Hepatocyte (in vitro differentiated cells): ENCODE data around the gene GPR183. TPM values are rescaled to one million over a fixed set of nuclear protein-coding genes. Genes with fewer than 3 reads are reported as not detected.

ENCODE experiments used
- DNase-seq: peaks from one replicate; pipeline ENCODE4 v3.0.0-alpha.2; 2016; ENCODE audit warnings: low spot score
- H2AFZ ChIP-seq: fragments of 200-600 bp; sonication (generic); 2 replicates; pipeline ENCODE4 v1.6.0; 2016; ENCODE audit warnings: antibody characterized with exemption, mild to moderate bottlenecking
- H3K27ac ChIP-seq: fragments of 200-600 bp; sonication (generic); 2 replicates; pipeline ENCODE4 v1.5.1; 2016; ENCODE audit warnings: mild to moderate bottlenecking
- H3K27me3 ChIP-seq: fragments of 200-600 bp; sonication (generic); 2 replicates; pipeline ENCODE4 v1.6.1; 2016
- H3K36me3 ChIP-seq: fragments of 200-600 bp; sonication (generic); replicated peaks from 2 replicates; pipeline ENCODE4 v1.5.1; 2016; ENCODE audit warnings: low read depth; ENCODE audit not compliant: insufficient read depth
- H3K4me1 ChIP-seq: fragments of 200-600 bp; sonication (generic); 2 replicates; pipeline ENCODE4 v1.5.1; 2016; ENCODE audit warnings: mild to moderate bottlenecking, moderate library complexity; ENCODE audit not compliant: insufficient read depth
- H3K4me2 ChIP-seq: fragments of 200-600 bp; sonication (generic); 2 replicates; pipeline ENCODE4 v1.6.0; 2016
- H3K4me3 ChIP-seq: fragments of 200-600 bp; sonication (generic); 2 replicates; pipeline ENCODE4 v1.5.1; 2016; ENCODE audit warnings: mild to moderate bottlenecking
- H3K79me2 ChIP-seq: fragments of 200-600 bp; sonication (generic); 2 replicates; pipeline ENCODE4 v1.6.0; 2017; ENCODE audit warnings: mild to moderate bottlenecking
- H3K9me2 ChIP-seq: fragments of 200-600 bp; sonication (generic); replicated peaks from 2 replicates; pipeline ENCODE4 v1.6.0; 2017; ENCODE audit warnings: mild to moderate bottlenecking; ENCODE audit not compliant: insufficient read depth
- H3K9me3 ChIP-seq: fragments of 200-600 bp; sonication (generic); 2 replicates; pipeline ENCODE4 v1.5.1; 2016; ENCODE audit warnings: low read depth, mild to moderate bottlenecking
- H4K20me1 ChIP-seq: fragments of 200-600 bp; sonication (generic); 2 replicates; pipeline ENCODE4 v1.6.0; 2016; ENCODE audit warnings: mild to moderate bottlenecking; ENCODE audit not compliant: insufficient read depth, poor library complexity, severe bottlenecking
- EZH2 ChIP-seq: fragments of 200-600 bp; sonication (generic); IDR thresholded peaks from 2 replicates; pipeline ENCODE4 v1.6.1; 2016; ENCODE audit warnings: antibody characterized with exemption, mild to moderate bottlenecking, borderline replicate concordance
- EZH2phosphoT487 ChIP-seq: fragments of 200-600 bp; sonication (generic); IDR thresholded peaks from one replicate; pipeline ENCODE4 v1.6.1; 2018; ENCODE audit warnings: antibody characterized with exemption, mild to moderate bottlenecking, low read depth, moderate library complexity; ENCODE audit not compliant: unreplicated experiment, severe bottlenecking
- WGBS: methylation state at CpG from one replicate; pipeline ENCODE4 v1.1.6; 2016; ENCODE audit warnings: low lambda C conversion rate; ENCODE audit errors: missing lambda C conversion rate; 5-methylcytosine and 5-hydroxymethylcytosine counted together
- polyA plus RNA-seq: library from polyadenylated mRNA; unstranded; fragments of >200 nt; fragmentation: Nextera tagmentation; extraction: Ambion mirVana; gene quantifications from 2 replicates; pipeline ENCODE4 v1.2.1, GENCODE V29; 2016
- total RNA-seq: library from RNA; depleted of rRNA; stranded (reverse); fragments of >200 nt; gene quantifications from 2 replicates; pipeline ENCODE4 v1.2.3, GENCODE V29; 2014
- TF ChIP-seq, protein P1 (sequence below): fragments of 200-600 bp; sonication (generic); IDR thresholded peaks from 2 replicates; pipeline ENCODE4 v1.5.1; 2016; ENCODE audit warnings: antibody characterized with exemption, mild to moderate bottlenecking; ENCODE audit not compliant: poor library complexity

Gene GPR183
- total and polyA plus RNA-seq, 2 experiments from 2014 or later = 1.4 to 5.2 TPM

DNA sequence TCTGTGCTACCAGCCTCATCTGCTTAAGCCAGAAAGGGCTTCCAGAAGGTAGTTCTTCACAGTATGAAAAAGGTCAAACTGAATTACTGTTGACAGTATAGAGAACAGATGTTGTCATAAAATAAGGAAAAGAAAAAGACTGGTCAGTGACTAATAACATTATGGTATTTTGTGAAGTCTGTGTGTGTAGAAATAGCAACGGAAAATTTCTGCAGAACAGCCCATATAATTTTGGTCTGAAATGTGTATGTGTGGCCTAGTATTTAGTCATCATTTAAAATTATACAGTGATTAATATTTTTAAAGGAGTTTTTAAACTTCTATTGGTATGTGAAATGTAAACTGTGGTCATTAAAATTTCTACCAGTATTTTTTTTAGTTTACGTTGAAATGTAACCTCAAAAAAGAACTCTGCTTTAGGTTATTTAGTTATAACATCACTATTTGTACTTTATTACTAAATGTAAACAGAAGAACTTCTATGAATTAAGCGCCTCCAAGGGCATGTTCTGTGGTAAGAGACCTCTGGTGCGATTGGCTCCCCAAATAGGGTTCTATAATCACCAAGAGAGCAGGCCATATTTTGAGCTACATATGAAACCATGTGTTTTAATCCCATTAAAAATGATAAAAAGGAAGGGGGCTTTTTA lies 3.3 kb upstream of the GPR183 start:
- DNase-seq = no peak
- Histone ChIP-seq H3K9me2 (no peaks in the 10 kb centered on the region), H2AFZ (no peak overlapping the region), H4K20me1 (no peaks in the 10 kb centered on the region), H3K79me2 (peaks cover 7% of the 10 kb centered on the region), H3K4me1 (peaks cover 24% of the 10 kb centered on the region), H3K27ac (peak overlapping the region; percentile 56), H3K9me3 (no peaks in the 10 kb centered on the region), H3K4me3 (no peak overlapping the region), H3K27me3 (no peaks in the 10 kb centered on the region), H3K36me3 (no peaks in the 10 kb centered on the region), H3K4me2 (no peak overlapping the region)
- TF ChIP-seq, protein P1, sequence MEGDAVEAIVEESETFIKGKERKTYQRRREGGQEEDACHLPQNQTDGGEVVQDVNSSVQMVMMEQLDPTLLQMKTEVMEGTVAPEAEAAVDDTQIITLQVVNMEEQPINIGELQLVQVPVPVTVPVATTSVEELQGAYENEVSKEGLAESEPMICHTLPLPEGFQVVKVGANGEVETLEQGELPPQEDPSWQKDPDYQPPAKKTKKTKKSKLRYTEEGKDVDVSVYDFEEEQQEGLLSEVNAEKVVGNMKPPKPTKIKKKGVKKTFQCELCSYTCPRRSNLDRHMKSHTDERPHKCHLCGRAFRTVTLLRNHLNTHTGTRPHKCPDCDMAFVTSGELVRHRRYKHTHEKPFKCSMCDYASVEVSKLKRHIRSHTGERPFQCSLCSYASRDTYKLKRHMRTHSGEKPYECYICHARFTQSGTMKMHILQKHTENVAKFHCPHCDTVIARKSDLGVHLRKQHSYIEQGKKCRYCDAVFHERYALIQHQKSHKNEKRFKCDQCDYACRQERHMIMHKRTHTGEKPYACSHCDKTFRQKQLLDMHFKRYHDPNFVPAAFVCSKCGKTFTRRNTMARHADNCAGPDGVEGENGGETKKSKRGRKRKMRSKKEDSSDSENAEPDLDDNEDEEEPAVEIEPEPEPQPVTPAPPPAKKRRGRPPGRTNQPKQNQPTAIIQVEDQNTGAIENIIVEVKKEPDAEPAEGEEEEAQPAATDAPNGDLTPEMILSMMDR = no peak
- TF ChIP-seq EZH2phosphoT487 (no peak), EZH2 (no peak)
- 55% methylated on average over 4 of the region's 4 CpGs for WGBS

DNA sequence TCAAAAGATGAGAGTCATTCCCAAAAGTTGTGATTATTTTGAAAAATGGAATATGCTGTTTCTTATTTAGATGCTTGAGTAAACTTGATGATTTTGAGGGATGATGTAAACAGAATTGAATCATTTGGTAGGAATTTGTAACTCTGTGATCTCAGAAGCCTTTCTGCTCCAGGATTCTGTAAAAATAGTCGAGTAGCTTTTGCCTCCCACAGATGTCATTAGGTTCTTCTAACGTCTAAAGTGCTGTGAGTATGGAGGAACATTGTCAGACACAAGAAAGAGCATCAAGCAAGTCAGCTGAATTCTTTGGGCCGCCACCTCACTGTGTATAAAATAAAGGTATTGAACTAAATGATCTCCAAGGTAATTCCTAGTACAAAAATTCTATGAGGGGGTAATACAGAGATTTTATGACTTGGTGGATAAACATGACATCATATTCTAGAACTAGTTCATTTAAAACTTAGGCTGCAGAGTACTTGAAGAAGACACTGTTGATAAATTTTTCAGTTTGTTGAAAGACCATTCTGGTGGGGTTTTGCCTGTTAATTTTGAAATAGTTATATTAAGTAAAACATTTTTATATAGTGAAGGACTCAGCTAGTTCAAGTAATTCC lies 1.4 kb upstream of the GPR183 start:
- no peak for DNase-seq
- WGBS = 75% methylated on average over 3 of the region's 3 CpGs
- Histone ChIP-seq H3K36me3 (no peaks in the 10 kb centered on the region), H3K79me2 (peaks cover 7% of the 10 kb centered on the region), H3K4me1 (peaks cover 24% of the 10 kb centered on the region), H3K9me3 (no peaks in the 10 kb centered on the region), H3K4me3 (no peak overlapping the region), H3K27me3 (no peaks in the 10 kb centered on the region), H3K27ac (peak overlapping the region; percentile 68), H4K20me1 (no peaks in the 10 kb centered on the region), H2AFZ (no peak overlapping the region), H3K9me2 (no peaks in the 10 kb centered on the region), H3K4me2 (peak overlapping the region; percentile 16)
- TF ChIP-seq, protein P1 = no peak
- TF ChIP-seq EZH2 (no peak), EZH2phosphoT487 (no peak)

DNA sequence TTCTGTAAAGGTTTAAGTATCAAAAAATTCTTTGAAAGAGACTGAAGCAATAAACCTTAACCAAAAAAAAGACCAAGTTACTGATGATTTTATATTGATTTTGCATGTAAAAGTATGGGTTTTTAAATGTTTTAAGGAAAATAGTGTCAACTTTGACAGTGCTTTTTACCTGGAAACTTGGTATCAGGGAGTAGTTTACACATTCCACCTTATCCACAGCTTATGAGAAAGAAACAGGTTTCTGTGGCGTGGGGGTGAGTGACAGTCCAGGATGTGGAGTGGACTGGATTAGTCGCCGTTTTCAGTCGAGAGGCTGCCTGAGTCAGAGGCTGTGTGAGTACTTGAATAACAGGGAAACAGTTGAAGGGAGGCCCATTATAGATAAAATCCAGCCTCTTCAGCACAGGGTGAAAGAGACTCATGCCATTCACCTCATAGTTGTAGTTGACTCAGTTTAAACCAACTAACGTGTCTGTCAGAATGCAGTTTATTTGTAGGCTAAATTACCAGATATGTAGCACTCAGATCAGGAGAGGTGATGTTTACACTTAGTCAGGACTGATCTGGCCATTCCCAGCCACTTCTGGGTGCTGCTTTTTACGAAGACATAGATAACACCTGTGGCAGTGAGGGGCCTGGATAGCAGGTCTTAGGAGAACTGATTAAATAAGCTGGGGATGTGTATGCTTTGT lies 595 bp upstream of the GPR183 start:
- Histone ChIP-seq H2AFZ (no peak overlapping the region), H3K4me3 (no peak overlapping the region), H3K9me3 (no peaks in the 10 kb centered on the region), H3K9me2 (no peaks in the 10 kb centered on the region), H3K27me3 (no peaks in the 10 kb centered on the region), H4K20me1 (no peaks in the 10 kb centered on the region), H3K36me3 (no peaks in the 10 kb centered on the region), H3K27ac (peak overlapping the region; percentile 68), H3K4me1 (peaks cover 24% of the 10 kb centered on the region), H3K4me2 (peak overlapping the region; percentile 16), H3K79me2 (peaks cover 7% of the 10 kb centered on the region)
- DNase-seq = peak; percentile 63
- WGBS = 24% methylated on average over 6 of the region's 6 CpGs
- TF ChIP-seq, protein P1 = no peak
- no peak for TF ChIP-seq EZH2
- TF ChIP-seq EZH2phosphoT487 = no peak
